22Rv1 (cell line): Measurements from ENCODE around the gene USP34.

ENCODE experiments used
- ZFX ChIP-seq: fragments of 450-650 bp; IDR thresholded peaks from 2 replicates; pipeline ENCODE4 v1.6.1; 2017; ENCODE audit warnings: antibody characterized with exemption, borderline replicate concordance
- TF ChIP-seq, protein P1 (sequence below): fragments of 450-650 bp; IDR thresholded peaks from 2 replicates; pipeline ENCODE4 v1.5.1; 2017; ENCODE audit warnings: mild to moderate bottlenecking

GRCh38 chr2:61362873-61363272 lies 108.0 kb downstream of the USP34 start:
- TF ChIP-seq, protein P1, sequence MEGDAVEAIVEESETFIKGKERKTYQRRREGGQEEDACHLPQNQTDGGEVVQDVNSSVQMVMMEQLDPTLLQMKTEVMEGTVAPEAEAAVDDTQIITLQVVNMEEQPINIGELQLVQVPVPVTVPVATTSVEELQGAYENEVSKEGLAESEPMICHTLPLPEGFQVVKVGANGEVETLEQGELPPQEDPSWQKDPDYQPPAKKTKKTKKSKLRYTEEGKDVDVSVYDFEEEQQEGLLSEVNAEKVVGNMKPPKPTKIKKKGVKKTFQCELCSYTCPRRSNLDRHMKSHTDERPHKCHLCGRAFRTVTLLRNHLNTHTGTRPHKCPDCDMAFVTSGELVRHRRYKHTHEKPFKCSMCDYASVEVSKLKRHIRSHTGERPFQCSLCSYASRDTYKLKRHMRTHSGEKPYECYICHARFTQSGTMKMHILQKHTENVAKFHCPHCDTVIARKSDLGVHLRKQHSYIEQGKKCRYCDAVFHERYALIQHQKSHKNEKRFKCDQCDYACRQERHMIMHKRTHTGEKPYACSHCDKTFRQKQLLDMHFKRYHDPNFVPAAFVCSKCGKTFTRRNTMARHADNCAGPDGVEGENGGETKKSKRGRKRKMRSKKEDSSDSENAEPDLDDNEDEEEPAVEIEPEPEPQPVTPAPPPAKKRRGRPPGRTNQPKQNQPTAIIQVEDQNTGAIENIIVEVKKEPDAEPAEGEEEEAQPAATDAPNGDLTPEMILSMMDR: no peak
- no peak for TF ChIP-seq ZFX
